ENCODE results near the gene OBSL1. TPM values are rescaled to one million over a fixed set of nuclear protein-coding genes. Genes with fewer than 3 reads are reported as not detected.

OBSL1 gene
- total and polyA plus RNA-seq, 5 donors, result 179 to 321 (median 281) TPM

GRCh38 chr2:219597552-219598307, 26.4 kb upstream of the OBSL1 start, which contains the start of gene STK11IP:
TSS of gene STK11IP (plus strand) at chr2:219597857. CDS start at chr2:219598120, 263 bp downstream.
- intact Hi-C loops (cut with DNase I), result loop anchor here in 1 of 4 donors (5.0 kb wide), 1 partner anchor 45 kb away; no protein-coding TSS in a partner anchor
- Histone ChIP-seq H3K27ac (ENCODE audit: low read length) (peak within 1 kb of the TSS; percentile 87), H3K4me1 (ENCODE audit: control insufficient read depth, insufficient read depth, low read length) (no peaks in the 10 kb centered on the region), H3K9me3 (ENCODE audit: control insufficient read depth, low read length) (no peaks in the 10 kb centered on the region), H3K4me3 (ENCODE audit: low read length) (peak within 1 kb of the TSS; percentile 69), H3K27me3 (ENCODE audit: control insufficient read depth, insufficient read depth) (no peaks in the 10 kb centered on the region)
- WGBS, result under 1% methylated on average over 57 of the region's 57 CpGs
- ATAC-seq (peak; percentile 98), DNase-seq (peak; percentile 97 to 99 (median 98))

GRCh38 chr2:219596954-219597551, 25.7 kb upstream of the OBSL1 start:
- 9% methylated on average over 19 of the region's 19 CpGs for WGBS
- intact Hi-C loops (cut with DNase I), result loop anchor here in 1 of 4 donors (5.0 kb wide), 1 partner anchor 45 kb away; no protein-coding TSS in a partner anchor
- ATAC-seq (peak; percentile 6 to 9), DNase-seq (no peak)
- H3K27me3 ChIP-seq (ENCODE audit: control insufficient read depth, insufficient read depth), result no peaks in the 10 kb centered on the region
- H3K9me3 ChIP-seq (ENCODE audit: control insufficient read depth, low read length), result no peaks in the 10 kb centered on the region
- H3K27ac ChIP-seq (ENCODE audit: low read length), result peak overlapping the region; percentile 74
- no peaks in the 10 kb centered on the region for H3K4me1 ChIP-seq (ENCODE audit: control insufficient read depth, insufficient read depth, low read length)
- peak overlapping the region; percentile 69 for H3K4me3 ChIP-seq (ENCODE audit: low read length)

GRCh38 chr2:219595256-219595655, 23.9 kb upstream of the OBSL1 start:
- H3K27ac ChIP-seq (ENCODE audit: low read length), result peak overlapping the region; percentile 74
- H3K27me3 ChIP-seq (ENCODE audit: control insufficient read depth, insufficient read depth), result no peaks in the 10 kb centered on the region
- DNase-seq (no peak), ATAC-seq (no peak)
- intact Hi-C loops (cut with DNase I), result loop anchor here in 1 of 4 donors (5.0 kb wide), 1 partner anchor 47 kb away; no protein-coding TSS in a partner anchor
- H3K4me1 ChIP-seq (ENCODE audit: control insufficient read depth, insufficient read depth, low read length), result no peaks in the 10 kb centered on the region
- 14% methylated on average over 3 of the region's 3 CpGs for WGBS
- H3K9me3 ChIP-seq (ENCODE audit: control insufficient read depth, low read length), result no peaks in the 10 kb centered on the region
- H3K4me3 ChIP-seq (ENCODE audit: low read length), result no peak overlapping the region

- H3K4me3 ChIP-seq (ENCODE audit: low read length), result no peak overlapping the region
- no peak for ATAC-seq
- H3K27me3 ChIP-seq (ENCODE audit: control insufficient read depth, insufficient read depth), result no peaks in the 10 kb centered on the region
- DNase-seq, result no peak
- intact Hi-C loops (cut with DNase I), result loop anchor here in 1 of 4 donors (2.0 kb wide), 1 partner anchor 18 kb away; no protein-coding TSS in a partner anchor
- no peaks in the 10 kb centered on the region for H3K4me1 ChIP-seq (ENCODE audit: control insufficient read depth, insufficient read depth, low read length)
- H3K9me3 ChIP-seq (ENCODE audit: control insufficient read depth, low read length), result no peaks in the 10 kb centered on the region
- 84% methylated on average over 2 of the region's 2 CpGs for WGBS
- peak overlapping the region; percentile 17 for H3K27ac ChIP-seq (ENCODE audit: low read length)
Measured at GRCh38 chr2:219593154-219593553, 21.8 kb upstream of the OBSL1 start.

GRCh38 chr2:219592736-219593135, 21.4 kb upstream of the OBSL1 start:
- Histone ChIP-seq H3K27me3 (ENCODE audit: control insufficient read depth, insufficient read depth) (no peaks in the 10 kb centered on the region), H3K9me3 (ENCODE audit: control insufficient read depth, low read length) (no peaks in the 10 kb centered on the region), H3K27ac (ENCODE audit: low read length) (peak overlapping the region; percentile 17), H3K4me3 (ENCODE audit: low read length) (no peak overlapping the region), H3K4me1 (ENCODE audit: control insufficient read depth, insufficient read depth, low read length) (no peaks in the 10 kb centered on the region)
- intact Hi-C loops (cut with DNase I), result loop anchor here in 1 of 4 donors (2.0 kb wide), 1 partner anchor 18 kb away; no protein-coding TSS in a partner anchor
- WGBS, result 73% methylated on average over 6 of the region's 6 CpGs
- ATAC-seq, result no peak
- DNase-seq, result no peak

- DNase-seq, result no peak
- Histone ChIP-seq H3K9me3 (ENCODE audit: control insufficient read depth, low read length) (no peaks in the 10 kb centered on the region), H3K27ac (ENCODE audit: low read length) (no peak overlapping the region), H3K4me3 (ENCODE audit: low read length) (no peak overlapping the region), H3K27me3 (ENCODE audit: control insufficient read depth, insufficient read depth) (no peaks in the 10 kb centered on the region), H3K4me1 (ENCODE audit: control insufficient read depth, insufficient read depth, low read length) (no peaks in the 10 kb centered on the region)
- no peak for ATAC-seq
- intact Hi-C loops (cut with DNase I), result no loop called here
- 66% methylated on average over 4 of the region's 4 CpGs for WGBS
Measured at GRCh38 chr2:219591091-219591490, 19.8 kb upstream of the OBSL1 start.

- no peaks in the 10 kb centered on the region for H3K4me1 ChIP-seq (ENCODE audit: control insufficient read depth, insufficient read depth, low read length)
- WGBS, result 81% methylated on average over 2 of the region's 2 CpGs
- H3K27me3 ChIP-seq (ENCODE audit: control insufficient read depth, insufficient read depth), result no peaks in the 10 kb centered on the region
- no peak overlapping the region for H3K27ac ChIP-seq (ENCODE audit: low read length)
- no peak overlapping the region for H3K4me3 ChIP-seq (ENCODE audit: low read length)
- intact Hi-C loops (cut with DNase I), result no loop called here
- no peaks in the 10 kb centered on the region for H3K9me3 ChIP-seq (ENCODE audit: control insufficient read depth, low read length)
- DNase-seq (no peak), ATAC-seq (no peak)
Measured at GRCh38 chr2:219581346-219581745, 10.0 kb upstream of the OBSL1 start.

GRCh38 chr2:219578811-219579613, 7.7 kb upstream of the OBSL1 start:
- DNase-seq, result no peak
- Histone ChIP-seq H3K27me3 (ENCODE audit: control insufficient read depth, insufficient read depth) (no peaks in the 10 kb centered on the region), H3K27ac (ENCODE audit: low read length) (no peak overlapping the region), H3K4me1 (ENCODE audit: control insufficient read depth, insufficient read depth, low read length) (peaks cover 1% of the 10 kb centered on the region), H3K4me3 (ENCODE audit: low read length) (no peak overlapping the region), H3K9me3 (ENCODE audit: control insufficient read depth, low read length) (no peaks in the 10 kb centered on the region)
- ATAC-seq, result no peak
- 71% methylated on average over 8 of the region's 8 CpGs for WGBS
- intact Hi-C loops (cut with DNase I), result no loop called here

GRCh38 chr2:219576505-219577388, 5.4 kb upstream of the OBSL1 start:
- DNase-seq, result peak in 1 of 3 donors; percentile 70
- ATAC-seq, result no peak
- 20% methylated on average over 15 of the region's 15 CpGs for WGBS
- Histone ChIP-seq H3K27me3 (ENCODE audit: control insufficient read depth, insufficient read depth) (no peaks in the 10 kb centered on the region), H3K4me1 (ENCODE audit: control insufficient read depth, insufficient read depth, low read length) (peaks cover 1% of the 10 kb centered on the region), H3K27ac (ENCODE audit: low read length) (no peak overlapping the region), H3K4me3 (ENCODE audit: low read length) (no peak overlapping the region), H3K9me3 (ENCODE audit: control insufficient read depth, low read length) (no peaks in the 10 kb centered on the region)
- intact Hi-C loops (cut with DNase I), result no loop called here

Data from right cardiac atrium (tissue), 5 donors.